NT2/D1 (cell line): ENCODE measurements around the gene MAFF.

Experiments used
- SUZ12 ChIP-seq: IDR thresholded peaks from 2 replicates; pipeline ENCODE4 v1.6.1; 2011; ENCODE audit not compliant: insufficient read length, insufficient read depth; ENCODE audit errors: extremely low read depth
- YY1 ChIP-seq: IDR thresholded peaks from 2 replicates; pipeline ENCODE4 v1.6.1; 2011; ENCODE audit not compliant: insufficient read length, insufficient read depth
- ZNF274 ChIP-seq: IDR thresholded peaks from 2 replicates; pipeline ENCODE4 v1.6.1; 2011; ENCODE audit warnings: mild to moderate bottlenecking, low read depth, low read length

DNA sequence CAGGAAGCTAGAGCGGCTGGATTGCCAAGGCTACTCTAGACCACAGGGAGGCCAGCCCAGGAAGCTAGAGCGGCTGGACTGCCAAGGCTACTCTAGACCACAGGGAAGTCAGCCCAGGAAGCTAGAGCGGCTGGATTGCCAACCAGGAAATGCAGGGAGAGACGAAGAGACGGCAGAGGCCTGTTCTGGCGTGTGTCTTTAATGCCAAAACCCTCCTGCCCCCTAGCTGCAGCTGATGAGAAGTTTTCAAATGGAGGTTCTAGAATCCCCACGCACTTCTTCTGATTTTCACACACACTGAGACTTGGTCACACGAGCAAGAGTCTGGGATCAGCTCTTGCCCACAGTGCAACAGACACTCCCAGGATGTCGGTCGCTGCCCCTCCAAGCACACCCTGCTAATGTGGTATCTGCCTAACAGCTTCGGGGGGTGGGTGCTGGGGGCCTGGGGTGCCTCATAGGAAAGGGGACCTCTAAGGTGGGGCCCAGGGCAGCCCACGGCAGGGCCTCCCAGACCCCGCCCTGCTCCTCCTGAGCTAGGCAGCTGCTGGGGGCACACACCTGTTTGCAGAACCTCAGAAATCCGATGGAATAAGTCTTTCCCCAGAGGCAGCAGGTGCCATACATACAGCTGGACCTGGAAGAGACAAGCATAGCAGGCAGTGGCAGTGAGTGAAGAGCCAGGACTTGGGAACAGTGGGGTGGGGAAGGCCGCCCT is 28.5 kb downstream of the MAFF start:
- TF ChIP-seq ZNF274 (no peak), YY1 (no peak), SUZ12 (no peak)
